ENCODE measurements around the gene C2orf81. TPM values are rescaled to one million over a fixed set of nuclear protein-coding genes. Genes with fewer than 3 reads are reported as not detected.
"Not testable (repeated sequence)": the region's sequence is repeated elsewhere in the genome, so short reads cannot be mapped to it uniquely, and the experiment has no call there.

The C2orf81 gene
- total RNA-seq (2014; rRNA removed; shearing (Covaris generic); ENCODE audit: low replicate concordance): 7.9 and 9.6 TPM in 2 replicates

DNA sequence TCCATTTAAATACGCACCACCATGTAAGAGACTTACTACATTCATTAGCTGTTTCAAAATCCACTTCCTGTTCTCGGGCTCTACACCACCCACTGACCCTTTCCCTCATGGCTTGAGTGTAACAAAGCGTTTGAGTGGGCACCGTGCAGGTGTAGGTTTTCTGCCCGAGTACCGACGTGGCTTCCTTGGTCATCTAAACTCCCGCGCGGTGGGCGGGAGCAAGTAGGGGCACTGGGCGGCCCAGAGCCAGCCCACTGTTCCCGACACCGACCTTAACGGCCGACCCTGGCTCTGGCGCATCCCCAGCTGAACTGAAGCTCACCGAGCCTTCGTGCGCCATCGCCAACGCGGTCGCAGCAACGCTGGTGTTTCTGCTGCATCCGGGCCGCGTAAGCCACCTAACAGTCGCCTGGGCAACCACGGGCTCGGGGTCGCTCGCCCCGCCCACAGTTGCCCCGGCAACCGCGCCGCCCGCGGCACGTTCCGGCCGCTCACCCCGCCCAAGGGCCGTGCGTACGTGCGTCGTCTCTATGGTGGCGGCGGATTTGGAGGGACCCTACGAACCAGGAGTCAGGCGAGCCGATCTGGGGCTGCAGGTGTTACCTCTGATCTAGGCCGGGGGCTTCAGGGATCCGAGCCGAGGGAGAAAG is at the start of gene C2orf81, which contains the start of gene WDR54:
TSS of gene C2orf81 (minus strand) at position 399 of the 650 bp plus-strand sequence. CDS start at position 340, 59 bp downstream.
TSS of gene WDR54 (plus strand) at position 510 of the 650 bp plus-strand sequence. CDS start 424 bp downstream, outside the sequence.
- in situ Hi-C loops (cut with HindIII; ENCODE audit: low pct_unique_long_range_greater_than_20kb, low sequenced_read_pairs): no loop called here
- DNase-seq (ENCODE audit: low read depth): peak; percentile 94

GRCh38 chr2:74470742-74471141 is 49.3 kb upstream of the C2orf81 start:
- DNase-seq (ENCODE audit: low read depth); in situ Hi-C loops (cut with HindIII; ENCODE audit: low pct_unique_long_range_greater_than_20kb, low sequenced_read_pairs): not testable (repeated sequence)

DNA sequence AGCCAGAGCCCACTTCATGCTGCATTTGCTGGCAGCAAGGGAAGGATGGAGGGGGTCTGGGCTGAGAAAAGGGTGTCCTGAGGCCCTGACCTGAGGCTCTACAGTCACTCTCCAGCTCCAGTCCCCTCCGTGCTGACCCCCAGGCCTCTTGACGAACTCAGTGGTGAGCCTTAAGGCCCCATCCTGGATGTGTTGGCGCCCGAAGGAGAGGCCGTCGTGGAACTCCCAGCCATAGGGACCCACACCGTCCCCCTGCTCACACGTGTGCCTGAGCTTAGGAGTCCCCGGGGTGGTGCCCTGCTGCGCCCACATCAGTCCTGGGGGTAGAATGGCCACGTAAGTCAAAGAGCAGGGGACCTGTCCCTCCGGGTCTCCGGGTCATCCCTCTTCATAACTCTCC is 43.0 kb upstream of the C2orf81 start:
- in situ Hi-C loops (cut with HindIII; ENCODE audit: low pct_unique_long_range_greater_than_20kb, low sequenced_read_pairs): no loop called here
- no peak for DNase-seq (ENCODE audit: low read depth)

GRCh38 chr2:74462786-74463105 is 41.3 kb upstream of the C2orf81 start:
- in situ Hi-C loops (cut with HindIII; ENCODE audit: low pct_unique_long_range_greater_than_20kb, low sequenced_read_pairs): no loop called here
- no peak for DNase-seq (ENCODE audit: low read depth)

- in situ Hi-C loops (cut with HindIII; ENCODE audit: low pct_unique_long_range_greater_than_20kb, low sequenced_read_pairs): no loop called here
These were observed 40.8 kb upstream of the C2orf81 start for GRCh38 chr2:74462054-74462785.

DNA sequence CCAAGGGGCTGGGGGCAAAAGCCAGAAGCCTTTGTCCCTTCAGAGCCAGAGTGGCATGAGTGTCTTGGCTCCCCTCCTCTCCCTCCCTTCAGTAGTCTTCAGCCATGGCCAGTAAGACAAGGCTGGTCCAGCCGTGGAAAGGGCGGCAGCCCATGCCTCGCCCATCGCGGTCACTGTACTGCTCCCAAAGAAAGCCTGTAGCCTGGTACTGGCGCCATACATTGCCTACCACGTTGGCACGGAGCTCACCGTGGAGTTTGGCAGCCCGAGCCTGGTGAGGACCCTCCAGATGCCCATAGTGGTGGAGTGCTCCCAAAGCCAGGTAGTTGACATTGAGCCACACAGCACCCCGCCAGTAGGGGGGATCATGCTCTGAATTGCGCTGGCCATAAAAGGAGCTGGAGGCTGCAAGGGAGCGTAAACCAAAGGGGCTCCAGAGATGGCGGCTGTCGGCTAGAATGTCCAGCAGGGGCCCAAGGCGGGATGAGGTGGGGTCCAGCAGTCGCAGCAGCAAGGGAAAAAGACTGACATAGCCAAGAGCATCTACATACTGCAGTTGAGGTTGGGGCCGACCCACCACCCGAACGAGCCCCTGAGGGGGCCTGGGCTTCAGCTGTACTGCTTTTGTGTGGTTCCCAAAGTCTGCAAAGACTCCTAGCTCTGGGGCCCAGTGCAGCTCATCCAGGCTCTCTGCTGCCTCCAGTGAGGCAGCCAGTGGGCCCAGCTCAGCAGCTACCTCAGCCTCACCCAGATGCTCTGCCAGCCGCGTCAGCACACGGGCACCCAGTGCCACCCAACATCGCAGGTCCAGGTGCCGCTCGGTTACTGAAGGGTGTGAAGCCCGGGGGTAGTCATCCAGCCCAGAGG is 40.0 kb upstream of the C2orf81 start:
- DNase-seq (ENCODE audit: low read depth): no peak
- in situ Hi-C loops (cut with HindIII; ENCODE audit: low pct_unique_long_range_greater_than_20kb, low sequenced_read_pairs): no loop called here

More at GRCh38 chr2:74462054-74462785, 40.8 kb upstream of the C2orf81 start:
- no peak for DNase-seq (ENCODE audit: low read depth)

GRCh38 chr2:74460187-74460586 is 38.8 kb upstream of the C2orf81 start:
- in situ Hi-C loops (cut with HindIII; ENCODE audit: low pct_unique_long_range_greater_than_20kb, low sequenced_read_pairs); DNase-seq (ENCODE audit: low read depth): not testable (repeated sequence)

- DNase-seq (ENCODE audit: low read depth); in situ Hi-C loops (cut with HindIII; ENCODE audit: low pct_unique_long_range_greater_than_20kb, low sequenced_read_pairs): not testable (repeated sequence)
These were observed 38.2 kb upstream of the C2orf81 start for GRCh38 chr2:74459503-74460118.

GRCh38 chr2:74458938-74459363 is 37.5 kb upstream of the C2orf81 start:
- DNase-seq (ENCODE audit: low read depth): no peak
- in situ Hi-C loops (cut with HindIII; ENCODE audit: low pct_unique_long_range_greater_than_20kb, low sequenced_read_pairs): no loop called here

DNA sequence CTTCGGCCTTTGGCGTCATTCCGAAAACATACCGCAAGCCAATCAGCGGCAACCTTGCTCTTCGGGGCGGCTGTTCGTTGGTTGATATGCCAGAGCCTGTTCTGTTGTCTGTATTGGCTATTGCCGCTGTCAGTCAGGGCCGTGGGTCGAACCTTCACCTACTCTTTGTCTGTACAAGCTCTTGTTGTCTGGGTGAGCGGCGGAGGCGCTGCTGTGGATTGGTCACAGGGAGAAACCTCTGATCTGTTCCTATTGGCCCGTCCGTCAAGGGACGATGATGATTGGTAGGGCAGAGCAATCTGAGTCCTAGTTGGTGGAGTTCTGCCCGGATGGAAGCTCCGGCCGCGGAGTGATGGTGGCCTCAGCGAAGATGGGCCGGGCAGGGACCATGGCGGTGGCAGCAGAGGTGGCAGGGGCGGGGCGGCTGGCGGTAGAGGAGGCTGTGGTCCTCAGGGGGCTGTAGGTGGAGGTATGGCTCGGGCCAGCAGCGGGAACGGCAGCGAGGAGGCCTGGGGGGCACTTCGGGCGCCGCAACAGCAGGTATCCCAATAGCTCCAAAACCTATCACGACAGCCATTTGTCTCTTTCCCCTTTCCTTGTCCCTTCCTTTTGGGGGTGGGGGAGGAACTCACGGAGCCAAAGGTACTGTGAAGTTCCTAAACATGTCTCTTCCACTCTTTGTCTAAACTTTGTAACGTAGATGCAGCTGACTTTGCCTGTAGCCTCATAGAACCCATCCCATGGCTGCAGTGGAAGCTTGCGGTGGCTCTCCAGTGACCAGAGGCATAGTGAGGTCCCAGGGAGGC is 36.9 kb upstream of the C2orf81 start, which contains the start of gene WBP1:
TSS of gene WBP1 (plus strand) at position 307 of the 806 bp plus-strand sequence. CDS start at position 472, 165 bp downstream.
- in situ Hi-C loops (cut with HindIII; ENCODE audit: low pct_unique_long_range_greater_than_20kb, low sequenced_read_pairs): no loop called here
- DNase-seq (ENCODE audit: low read depth): peak; percentile 100

GRCh38 chr2:74457549-74458131 is 36.2 kb upstream of the C2orf81 start:
- DNase-seq (ENCODE audit: low read depth): no peak
- in situ Hi-C loops (cut with HindIII; ENCODE audit: low pct_unique_long_range_greater_than_20kb, low sequenced_read_pairs): no loop called here

GRCh38 chr2:74457129-74457548 is 35.7 kb upstream of the C2orf81 start:
- DNase-seq (ENCODE audit: low read depth): no peak
- in situ Hi-C loops (cut with HindIII; ENCODE audit: low pct_unique_long_range_greater_than_20kb, low sequenced_read_pairs): no loop called here

DNA sequence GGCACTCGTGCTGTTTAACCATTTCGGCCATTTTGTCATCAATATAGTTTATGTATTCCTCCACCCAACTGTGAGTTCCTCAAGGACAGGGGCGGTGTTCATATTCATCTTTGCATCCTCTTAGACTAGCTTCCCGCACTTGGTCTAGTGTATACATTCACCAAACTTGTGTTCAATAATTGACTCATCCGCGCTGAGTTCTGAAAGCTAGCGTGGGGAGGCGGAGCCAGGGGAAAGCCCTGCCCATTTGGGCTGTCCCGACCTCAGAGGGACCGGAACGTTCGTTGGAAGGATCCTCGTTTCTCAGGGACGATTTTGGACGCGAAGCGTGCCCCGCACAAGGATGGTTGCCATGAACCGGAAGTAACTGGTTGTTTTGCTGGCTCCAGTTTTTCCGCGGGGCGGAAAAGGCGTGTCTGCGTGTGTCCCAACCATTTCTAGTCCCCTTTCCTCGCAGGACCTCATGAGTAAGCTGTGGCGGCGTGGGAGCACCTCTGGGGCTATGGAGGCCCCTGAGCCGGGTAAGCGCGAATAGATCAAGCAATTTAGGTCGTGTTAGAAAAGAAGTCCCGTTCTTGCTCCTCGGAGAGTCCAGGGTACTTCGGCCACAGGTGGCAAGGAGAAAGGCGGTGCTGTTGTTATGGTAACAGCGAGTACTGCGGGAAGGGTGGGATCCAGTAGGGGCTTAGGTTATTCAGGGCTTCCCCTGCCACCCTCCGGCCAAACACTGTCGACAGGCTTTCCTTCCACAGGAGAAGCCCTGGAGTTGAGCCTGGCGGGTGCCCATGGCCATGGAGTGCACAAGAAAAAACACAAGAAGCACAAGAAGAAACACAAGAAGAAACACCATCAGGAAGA is 33.5 kb upstream of the C2orf81 start, which contains the start of gene INO80B:
TSS of gene INO80B (plus strand) at position 434 of the 858 bp plus-strand sequence. CDS start at position 464, 30 bp downstream.
- in situ Hi-C loops (cut with HindIII; ENCODE audit: low pct_unique_long_range_greater_than_20kb, low sequenced_read_pairs): no loop called here
- peak; percentile 97 for DNase-seq (ENCODE audit: low read depth)

GRCh38 chr2:74450570-74451190 is 29.3 kb upstream of the C2orf81 start:
- no peak for DNase-seq (ENCODE audit: low read depth)
- in situ Hi-C loops (cut with HindIII; ENCODE audit: low pct_unique_long_range_greater_than_20kb, low sequenced_read_pairs): no loop called here

GRCh38 chr2:74448771-74449170 is 27.4 kb upstream of the C2orf81 start:
- DNase-seq (ENCODE audit: low read depth): no peak
- in situ Hi-C loops (cut with HindIII; ENCODE audit: low pct_unique_long_range_greater_than_20kb, low sequenced_read_pairs): no loop called here

Measured in Caki2 (cell line).